IPS-15b (cell line): ENCODE results near the gene DIAPH2.

Experiments used
- H3K27me3 ChIP-seq: one replicate; pipeline ENCODE4 v1.6.1; 2013; ENCODE audit warnings: low read length; ENCODE audit not compliant: control insufficient read depth, insufficient read depth
- H3K36me3 ChIP-seq: one replicate; pipeline ENCODE4 v1.6.1; 2013; ENCODE audit warnings: low read length; ENCODE audit not compliant: control insufficient read depth, insufficient read depth
- H3K4me1 ChIP-seq: one replicate; pipeline ENCODE4 v1.6.1; 2013; ENCODE audit warnings: mild to moderate bottlenecking, low read length; ENCODE audit not compliant: control insufficient read depth, insufficient read depth
- H3K4me3 ChIP-seq: one replicate; pipeline ENCODE4 v1.5.1; 2013; ENCODE audit warnings: low read depth, low read length
- H3K9ac ChIP-seq: one replicate; pipeline ENCODE4 v1.6.1; 2013; ENCODE audit warnings: low read depth, mild to moderate bottlenecking, low read length
- H3K9me3 ChIP-seq: one replicate; pipeline ENCODE4 v1.6.1; 2013; ENCODE audit warnings: mild to moderate bottlenecking, low read length; ENCODE audit not compliant: control insufficient read depth, insufficient read depth

DIAPH2 gene

GRCh38 chrX:97065973-97066372 lies 381.3 kb downstream of the DIAPH2 start:
- Histone ChIP-seq H3K4me1 (no peaks in the 10 kb centered on the region), H3K4me3 (no peak overlapping the region), H3K9ac (no peak overlapping the region), H3K36me3 (no peaks in the 10 kb centered on the region), H3K9me3 (no peaks in the 10 kb centered on the region), H3K27me3 (no peaks in the 10 kb centered on the region)

GRCh38 chrX:97066381-97066780 lies 381.7 kb downstream of the DIAPH2 start:
- Histone ChIP-seq H3K9me3 (no peaks in the 10 kb centered on the region), H3K9ac (no peak overlapping the region), H3K4me3 (no peak overlapping the region), H3K36me3 (no peaks in the 10 kb centered on the region), H3K27me3 (no peaks in the 10 kb centered on the region), H3K4me1 (no peaks in the 10 kb centered on the region)

- no peaks in the 10 kb centered on the region for H3K4me1 ChIP-seq
- H3K27me3 ChIP-seq = no peaks in the 10 kb centered on the region
- H3K9me3 ChIP-seq = no peaks in the 10 kb centered on the region
- no peak overlapping the region for H3K9ac ChIP-seq
- no peak overlapping the region for H3K4me3 ChIP-seq
- no peaks in the 10 kb centered on the region for H3K36me3 ChIP-seq
These were observed 385.7 kb downstream of the DIAPH2 start for GRCh38 chrX:97070346-97070745.

GRCh38 chrX:97074400-97074799 lies 389.8 kb downstream of the DIAPH2 start:
- no peaks in the 10 kb centered on the region for H3K9me3 ChIP-seq
- H3K36me3 ChIP-seq = no peaks in the 10 kb centered on the region
- H3K27me3 ChIP-seq = no peaks in the 10 kb centered on the region
- H3K4me1 ChIP-seq = peaks cover 3% of the 10 kb centered on the region
- H3K4me3 ChIP-seq = no peak overlapping the region
- H3K9ac ChIP-seq = no peak overlapping the region

- Histone ChIP-seq H3K36me3 (no peaks in the 10 kb centered on the region), H3K9me3 (no peaks in the 10 kb centered on the region), H3K4me1 (peaks cover 3% of the 10 kb centered on the region), H3K27me3 (no peaks in the 10 kb centered on the region), H3K4me3 (no peak overlapping the region), H3K9ac (no peak overlapping the region)
These were observed 404.5 kb downstream of the DIAPH2 start for GRCh38 chrX:97089116-97089515.

GRCh38 chrX:97096385-97096784 lies 411.7 kb downstream of the DIAPH2 start:
- Histone ChIP-seq H3K9me3 (no peaks in the 10 kb centered on the region), H3K4me1 (peaks cover 9% of the 10 kb centered on the region), H3K27me3 (no peaks in the 10 kb centered on the region), H3K36me3 (no peaks in the 10 kb centered on the region), H3K9ac (no peak overlapping the region), H3K4me3 (no peak overlapping the region)

- H3K36me3 ChIP-seq = no peaks in the 10 kb centered on the region
- no peak overlapping the region for H3K4me3 ChIP-seq
- no peaks in the 10 kb centered on the region for H3K4me1 ChIP-seq
- no peaks in the 10 kb centered on the region for H3K27me3 ChIP-seq
- no peaks in the 10 kb centered on the region for H3K9me3 ChIP-seq
- H3K9ac ChIP-seq = no peak overlapping the region
These were observed 418.3 kb downstream of the DIAPH2 start for GRCh38 chrX:97102938-97103337.

- no peaks in the 10 kb centered on the region for H3K4me1 ChIP-seq
- no peaks in the 10 kb centered on the region for H3K36me3 ChIP-seq
- no peaks in the 10 kb centered on the region for H3K9me3 ChIP-seq
- no peak overlapping the region for H3K4me3 ChIP-seq
- no peak overlapping the region for H3K9ac ChIP-seq
- H3K27me3 ChIP-seq = no peaks in the 10 kb centered on the region
These were observed 425.1 kb downstream of the DIAPH2 start for GRCh38 chrX:97109730-97110129.

GRCh38 chrX:97117572-97117971 lies 432.9 kb downstream of the DIAPH2 start:
- no peak overlapping the region for H3K4me3 ChIP-seq
- H3K36me3 ChIP-seq = no peaks in the 10 kb centered on the region
- no peaks in the 10 kb centered on the region for H3K4me1 ChIP-seq
- H3K9me3 ChIP-seq = no peaks in the 10 kb centered on the region
- H3K9ac ChIP-seq = no peak overlapping the region
- no peaks in the 10 kb centered on the region for H3K27me3 ChIP-seq

- Histone ChIP-seq H3K9ac (no peak overlapping the region), H3K36me3 (no peaks in the 10 kb centered on the region), H3K4me1 (no peaks in the 10 kb centered on the region), H3K4me3 (no peak overlapping the region), H3K9me3 (no peaks in the 10 kb centered on the region), H3K27me3 (no peaks in the 10 kb centered on the region)
These were observed 434.9 kb downstream of the DIAPH2 start for GRCh38 chrX:97119474-97120109.

- Histone ChIP-seq H3K4me3 (no peak overlapping the region), H3K9me3 (no peaks in the 10 kb centered on the region), H3K36me3 (no peaks in the 10 kb centered on the region), H3K9ac (no peak overlapping the region), H3K4me1 (no peaks in the 10 kb centered on the region), H3K27me3 (no peaks in the 10 kb centered on the region)
These were observed 438.4 kb downstream of the DIAPH2 start for GRCh38 chrX:97123001-97123400.

GRCh38 chrX:97126020-97126419 lies 441.4 kb downstream of the DIAPH2 start:
- H3K9me3 ChIP-seq = no peaks in the 10 kb centered on the region
- no peaks in the 10 kb centered on the region for H3K27me3 ChIP-seq
- H3K4me3 ChIP-seq = no peak overlapping the region
- H3K36me3 ChIP-seq = no peaks in the 10 kb centered on the region
- no peaks in the 10 kb centered on the region for H3K4me1 ChIP-seq
- H3K9ac ChIP-seq = no peak overlapping the region
